Fibroblast of lung (primary cell): ENCODE results near the gene ANKS1A.
"Not testable (repeated sequence)": the region's sequence is repeated elsewhere in the genome, so short reads cannot be mapped to it uniquely, and the experiment has no call there.

Experiments
- CTCF ChIP-seq, 2 donors: IDR thresholded peaks in 1 of 2; conservative IDR thresholded peaks in 1 of 2; 1 replicate in 1 of 2; 2 replicates in 1 of 2; pipeline ENCODE4 v1.5.1; 2011 to 2012; ENCODE audit warnings: low read length in 2 of 2, control low read depth in 1 of 2, inconsistent platforms in 1 of 2, low read depth in 1 of 2, mild to moderate bottlenecking in 1 of 2
- EZH2 ChIP-seq: IDR thresholded peaks from 2 replicates; pipeline ENCODE4 v1.5.1; 2012; ENCODE audit warnings: low read length, control low read depth, mild to moderate bottlenecking; ENCODE audit errors: missing control alignments

- TF ChIP-seq CTCF (conservative IDR thresholded peaks at IDR 0.05 in 1 of 2, IDR thresholded peaks at IDR 0.05 in 1 of 2; ENCODE audit: low read depth in 1 of 2, low read length in 2 of 2); EZH2: not testable (repeated sequence)
Observed at GRCh38 chr6:34885837-34886236, 3.2 kb upstream of the ANKS1A start.
